Activated CD8-positive, alpha-beta memory T cell treated with anti-CD3 and anti-CD28 coated beads for 24 hours (primary cell): ENCODE data around the gene MYCN.

Source experiments
- DNase-seq: peaks from one replicate; pipeline ENCODE4 v3.0.0-alpha.2; 2020

The MYCN gene

GRCh38 chr2:15981646-15982045 is 41.3 kb downstream of the MYCN start:
- DNase-seq: no peak

- no peak for DNase-seq
These were observed 42.1 kb downstream of the MYCN start for GRCh38 chr2:15982285-15983044.

- DNase-seq: no peak
These were observed 43.1 kb downstream of the MYCN start for GRCh38 chr2:15983496-15983895.

GRCh38 chr2:15984368-15985255 is 44.3 kb downstream of the MYCN start:
- DNase-seq: no peak

GRCh38 chr2:15985531-15985930 is 45.2 kb downstream of the MYCN start:
- DNase-seq: no peak

GRCh38 chr2:15986068-15986560 is 45.8 kb downstream of the MYCN start:
- DNase-seq: no peak

GRCh38 chr2:15986644-15987043 is 46.3 kb downstream of the MYCN start:
- DNase-seq: no peak

- DNase-seq: no peak
These were observed 48.4 kb downstream of the MYCN start for GRCh38 chr2:15988733-15989132.

- DNase-seq: no peak
These were observed 49.2 kb downstream of the MYCN start for GRCh38 chr2:15989559-15989958.

- DNase-seq: no peak
These were observed 50.1 kb downstream of the MYCN start for GRCh38 chr2:15990151-15991101.

GRCh38 chr2:15991231-15991630 is 50.9 kb downstream of the MYCN start:
- no peak for DNase-seq

GRCh38 chr2:15992457-15993231 is 52.3 kb downstream of the MYCN start:
- no peak for DNase-seq

GRCh38 chr2:15993232-15993610 is 52.9 kb downstream of the MYCN start:
- DNase-seq: no peak

GRCh38 chr2:15993666-15994065 is 53.3 kb downstream of the MYCN start:
- DNase-seq: no peak

- DNase-seq: no peak
These were observed 55.3 kb downstream of the MYCN start for GRCh38 chr2:15995603-15996002.
